Omental fat pad (tissue), 4 donors: ENCODE data around the gene COQ5. TPM values are rescaled to one million over a fixed set of nuclear protein-coding genes. Genes with fewer than 3 reads are reported as not detected.

Experiments used
- ATAC-seq: fragments of 150-250 bp; one replicate; pipeline ENCODE4 v1.9.1; 2016; ENCODE audit warnings: mild to moderate bottlenecking, moderate library complexity; ENCODE audit not compliant: low FRiP score
- DNase-seq: peaks from one replicate; pipeline ENCODE4 v3.0.0-alpha.2; 2019; ENCODE audit warnings: low spot score
- total RNA-seq, 4 donors: library from RNA; depleted of rRNA; stranded (reverse); fragments of >200 nt; gene quantifications; one replicate each; pipeline ENCODE4 v1.1.0, GENCODE V29; 2016
- TF ChIP-seq, protein P1 (sequence below), 3 donors: fragments of 450-650 bp; IDR thresholded peaks; one replicate each; pipeline ENCODE4 v1.5.1; 2016 to 2017; ENCODE audit warnings: antibody characterized with exemption in 3 of 3, mild to moderate bottlenecking in 3 of 3, moderate library complexity in 2 of 3

COQ5 gene
- total RNA-seq, 4 donors from 2014 or later: 14.4 to 31.2 (median 25.4) TPM

DNA sequence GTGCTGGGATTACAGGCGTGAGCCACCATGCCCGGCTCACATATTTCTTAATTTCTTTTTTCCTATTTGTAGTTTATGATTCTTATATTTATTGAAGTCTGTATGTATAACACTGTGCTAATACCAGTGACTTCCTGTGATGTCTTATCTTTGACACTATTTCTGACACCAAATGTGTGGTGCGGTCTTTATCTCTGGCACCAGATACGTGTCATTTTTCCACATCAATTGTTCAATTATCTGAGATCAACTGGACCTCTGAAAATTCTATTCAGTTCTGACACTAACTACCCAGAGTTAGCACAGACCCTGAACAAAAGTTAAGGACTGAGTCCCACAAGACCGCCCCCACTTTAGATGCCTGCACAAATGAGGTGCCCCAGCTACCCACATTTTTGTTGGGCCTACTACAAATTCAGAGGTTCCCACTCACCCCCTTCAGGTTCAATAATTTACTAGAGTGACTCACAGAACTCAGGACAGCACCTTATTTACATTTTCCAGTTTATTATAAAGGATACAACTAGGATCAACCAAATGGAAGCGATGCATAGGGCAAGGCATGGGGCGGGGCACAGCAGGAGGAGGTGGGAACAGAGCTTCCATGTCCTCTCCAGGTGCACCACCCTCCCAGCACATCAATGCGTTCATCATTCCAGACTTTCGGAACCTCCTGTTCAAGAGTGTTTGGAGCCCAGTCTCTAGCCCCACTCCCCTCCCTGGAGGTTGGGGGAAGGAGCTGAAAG lies 47.8 kb downstream of the COQ5 start:
- TF ChIP-seq, protein P1, sequence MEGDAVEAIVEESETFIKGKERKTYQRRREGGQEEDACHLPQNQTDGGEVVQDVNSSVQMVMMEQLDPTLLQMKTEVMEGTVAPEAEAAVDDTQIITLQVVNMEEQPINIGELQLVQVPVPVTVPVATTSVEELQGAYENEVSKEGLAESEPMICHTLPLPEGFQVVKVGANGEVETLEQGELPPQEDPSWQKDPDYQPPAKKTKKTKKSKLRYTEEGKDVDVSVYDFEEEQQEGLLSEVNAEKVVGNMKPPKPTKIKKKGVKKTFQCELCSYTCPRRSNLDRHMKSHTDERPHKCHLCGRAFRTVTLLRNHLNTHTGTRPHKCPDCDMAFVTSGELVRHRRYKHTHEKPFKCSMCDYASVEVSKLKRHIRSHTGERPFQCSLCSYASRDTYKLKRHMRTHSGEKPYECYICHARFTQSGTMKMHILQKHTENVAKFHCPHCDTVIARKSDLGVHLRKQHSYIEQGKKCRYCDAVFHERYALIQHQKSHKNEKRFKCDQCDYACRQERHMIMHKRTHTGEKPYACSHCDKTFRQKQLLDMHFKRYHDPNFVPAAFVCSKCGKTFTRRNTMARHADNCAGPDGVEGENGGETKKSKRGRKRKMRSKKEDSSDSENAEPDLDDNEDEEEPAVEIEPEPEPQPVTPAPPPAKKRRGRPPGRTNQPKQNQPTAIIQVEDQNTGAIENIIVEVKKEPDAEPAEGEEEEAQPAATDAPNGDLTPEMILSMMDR (IDR thresholded peaks at IDR 0.05): no peak
- no peak for ATAC-seq

DNA sequence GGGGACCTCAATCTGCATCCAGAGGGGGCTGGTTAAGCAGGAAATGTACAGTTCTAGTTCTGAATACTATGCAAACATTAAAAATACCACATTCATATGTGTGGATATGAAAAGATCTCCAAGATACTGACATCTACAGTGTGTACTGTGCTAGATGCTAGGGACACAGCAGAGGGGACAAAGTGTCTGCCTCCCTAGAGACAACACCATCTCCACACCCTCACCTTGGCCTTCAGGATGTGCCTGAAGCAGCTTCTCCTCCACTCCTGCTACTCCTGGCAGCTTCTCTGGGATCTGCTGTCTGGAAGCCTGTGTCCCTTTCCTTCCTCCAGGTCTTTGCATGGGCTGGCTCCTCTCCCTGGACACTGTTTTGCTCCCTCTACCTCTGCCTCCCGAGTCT lies 48.7 kb downstream of the COQ5 start:
- no peak for ATAC-seq
- no peak for DNase-seq
- TF ChIP-seq, protein P1 (IDR thresholded peaks at IDR 0.05): no peak

More for the DNA sequence above, 47.8 kb downstream of the COQ5 start:
- DNase-seq: no peak

DNA sequence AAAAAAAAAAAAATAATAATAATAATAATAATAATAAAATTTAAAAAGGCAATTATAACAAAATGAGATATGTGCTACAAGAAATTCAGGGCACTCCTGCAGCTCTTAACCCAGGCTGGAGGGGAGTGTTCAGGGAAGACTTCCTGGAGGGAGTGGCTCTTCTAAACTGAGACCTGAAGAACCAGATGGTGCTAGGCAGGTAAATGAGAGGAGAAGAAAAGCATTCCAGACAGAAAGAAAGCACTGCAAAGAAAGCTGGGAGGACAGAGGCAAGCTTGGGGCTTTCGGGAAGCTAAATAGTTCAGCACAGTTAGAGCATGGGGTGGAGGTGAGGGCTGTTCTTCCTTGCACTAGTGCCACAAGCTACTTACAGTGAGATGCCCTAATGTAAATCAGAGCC lies 49.5 kb downstream of the COQ5 start:
- TF ChIP-seq, protein P1 (IDR thresholded peaks at IDR 0.05): no peak
- ATAC-seq (no peak), DNase-seq (no peak)

DNA sequence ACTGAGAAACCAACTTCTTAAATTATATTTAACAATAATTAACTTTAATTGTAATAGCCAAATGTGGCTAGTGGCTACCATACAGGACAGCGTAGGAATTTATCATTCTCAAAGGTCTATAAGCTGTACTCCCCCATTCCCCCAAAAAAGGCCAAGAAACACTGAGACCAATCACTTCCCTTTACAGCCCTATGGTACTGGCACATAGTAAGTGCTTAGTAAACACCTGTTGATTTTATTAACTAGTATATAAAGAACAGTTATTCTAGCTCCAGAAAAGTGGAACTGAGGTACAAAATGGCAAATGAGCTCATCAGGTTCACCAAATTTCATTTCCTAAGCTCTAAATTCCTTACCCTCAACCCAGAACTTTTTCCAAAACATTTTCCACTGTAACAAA lies 53.3 kb downstream of the COQ5 start:
- TF ChIP-seq, protein P1 (IDR thresholded peaks at IDR 0.05): no peak
- DNase-seq (no peak), ATAC-seq (no peak)

DNA sequence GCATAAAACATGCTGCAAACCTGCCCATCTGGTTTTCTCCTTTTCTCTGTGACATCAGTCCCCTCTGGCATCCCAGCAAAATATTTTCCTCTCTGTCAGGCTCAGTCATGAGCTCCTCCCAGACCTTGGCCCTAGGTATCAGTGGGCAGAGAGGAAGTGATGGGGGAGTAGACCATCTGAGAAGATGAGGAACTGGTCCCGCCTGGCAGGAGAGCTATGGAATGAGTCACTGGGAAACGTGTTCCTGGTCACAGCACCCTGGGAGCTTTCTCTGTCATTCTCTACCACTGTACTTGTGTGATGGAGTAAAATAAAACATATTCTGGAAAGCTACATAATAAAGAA lies 54.4 kb downstream of the COQ5 start:
- ATAC-seq (peak; percentile 85), DNase-seq (peak; percentile 24)
- TF ChIP-seq, protein P1 (IDR thresholded peaks at IDR 0.05): no peak

DNA sequence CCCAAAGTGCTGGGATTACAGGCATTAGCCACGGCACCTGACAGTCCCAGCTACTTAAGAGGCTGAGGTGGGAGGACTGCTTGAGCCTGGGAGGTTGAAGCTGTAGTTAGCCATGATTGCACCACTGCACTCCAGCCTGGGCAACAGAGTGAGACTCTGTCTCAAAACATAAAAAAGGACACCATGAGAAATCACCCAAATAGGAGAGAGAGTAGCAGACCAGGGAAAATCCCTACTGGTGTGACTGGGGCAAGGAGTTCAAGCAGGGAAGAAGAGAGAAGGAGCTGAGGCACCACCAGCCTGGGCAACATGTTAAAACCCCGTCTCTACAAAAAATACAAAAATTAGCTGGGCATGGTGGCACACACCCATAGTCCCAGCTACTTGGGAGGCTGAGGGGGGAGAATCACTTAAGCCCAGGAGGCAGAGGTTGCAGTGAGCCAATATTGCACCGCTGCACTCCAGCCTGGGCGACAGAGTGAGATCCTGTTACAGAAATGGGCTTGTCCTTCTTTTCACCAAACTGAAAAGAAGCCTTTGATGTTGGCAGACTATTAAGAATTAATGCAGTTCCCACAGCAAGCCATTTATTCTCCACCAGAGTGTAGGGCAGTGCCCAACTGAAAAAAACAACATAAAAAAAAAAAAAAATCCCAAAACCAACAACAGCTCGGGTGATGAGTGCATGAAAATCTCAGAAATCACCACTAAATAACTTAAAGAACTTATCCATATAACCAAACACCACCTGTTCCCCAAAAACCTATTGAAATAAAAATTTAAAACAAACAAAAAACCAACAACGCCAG lies 54.9 kb downstream of the COQ5 start:
- ATAC-seq (no peak), DNase-seq (no peak)
- TF ChIP-seq, protein P1 (IDR thresholded peaks at IDR 0.05): no peak
